Measurements from ENCODE around the gene TMEM164.

TMEM164 gene

GRCh38 chrX:110042496-110042895, 39.6 kb downstream of the TMEM164 start:
- DNase-seq = no peak
- Histone ChIP-seq H3K36me3 (no peaks in the 10 kb centered on the region), H3K9me3 (no peaks in the 10 kb centered on the region), H3K4me3 (ENCODE audit: low read depth, low read length) (no peak overlapping the region), H3K27me3 (no peaks in the 10 kb centered on the region), H3K4me1 (no peaks in the 10 kb centered on the region)
- TF ChIP-seq, protein P1, sequence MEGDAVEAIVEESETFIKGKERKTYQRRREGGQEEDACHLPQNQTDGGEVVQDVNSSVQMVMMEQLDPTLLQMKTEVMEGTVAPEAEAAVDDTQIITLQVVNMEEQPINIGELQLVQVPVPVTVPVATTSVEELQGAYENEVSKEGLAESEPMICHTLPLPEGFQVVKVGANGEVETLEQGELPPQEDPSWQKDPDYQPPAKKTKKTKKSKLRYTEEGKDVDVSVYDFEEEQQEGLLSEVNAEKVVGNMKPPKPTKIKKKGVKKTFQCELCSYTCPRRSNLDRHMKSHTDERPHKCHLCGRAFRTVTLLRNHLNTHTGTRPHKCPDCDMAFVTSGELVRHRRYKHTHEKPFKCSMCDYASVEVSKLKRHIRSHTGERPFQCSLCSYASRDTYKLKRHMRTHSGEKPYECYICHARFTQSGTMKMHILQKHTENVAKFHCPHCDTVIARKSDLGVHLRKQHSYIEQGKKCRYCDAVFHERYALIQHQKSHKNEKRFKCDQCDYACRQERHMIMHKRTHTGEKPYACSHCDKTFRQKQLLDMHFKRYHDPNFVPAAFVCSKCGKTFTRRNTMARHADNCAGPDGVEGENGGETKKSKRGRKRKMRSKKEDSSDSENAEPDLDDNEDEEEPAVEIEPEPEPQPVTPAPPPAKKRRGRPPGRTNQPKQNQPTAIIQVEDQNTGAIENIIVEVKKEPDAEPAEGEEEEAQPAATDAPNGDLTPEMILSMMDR (IDR thresholded peaks at IDR 0.05; ENCODE audit: low read depth, low read length) = no peak

- TF ChIP-seq, protein P1 (IDR thresholded peaks at IDR 0.05; ENCODE audit: low read depth, low read length) = no peak
- no peaks in the 10 kb centered on the region for H3K4me1 ChIP-seq
- no peak overlapping the region for H3K4me3 ChIP-seq (ENCODE audit: low read depth, low read length)
- DNase-seq = no peak
- H3K27me3 ChIP-seq = no peaks in the 10 kb centered on the region
- no peaks in the 10 kb centered on the region for H3K36me3 ChIP-seq
- H3K9me3 ChIP-seq = no peaks in the 10 kb centered on the region
Measured at GRCh38 chrX:110043506-110043905, 40.6 kb downstream of the TMEM164 start.

- TF ChIP-seq, protein P1 (IDR thresholded peaks at IDR 0.05; ENCODE audit: low read depth, low read length) = no peak
- Histone ChIP-seq H3K4me1 (no peaks in the 10 kb centered on the region), H3K36me3 (no peaks in the 10 kb centered on the region), H3K4me3 (ENCODE audit: low read depth, low read length) (no peak overlapping the region), H3K9me3 (no peaks in the 10 kb centered on the region), H3K27me3 (no peaks in the 10 kb centered on the region)
- DNase-seq = no peak
Measured at GRCh38 chrX:110044346-110045249, 41.7 kb downstream of the TMEM164 start.

- H3K27me3 ChIP-seq = no peaks in the 10 kb centered on the region
- no peak overlapping the region for H3K4me3 ChIP-seq (ENCODE audit: low read depth, low read length)
- H3K4me1 ChIP-seq = no peaks in the 10 kb centered on the region
- H3K9me3 ChIP-seq = no peaks in the 10 kb centered on the region
- no peak for DNase-seq
- TF ChIP-seq, protein P1 (IDR thresholded peaks at IDR 0.05; ENCODE audit: low read depth, low read length) = no peak
- H3K36me3 ChIP-seq = no peaks in the 10 kb centered on the region
Measured at GRCh38 chrX:110045421-110045820, 42.5 kb downstream of the TMEM164 start.

DNA sequence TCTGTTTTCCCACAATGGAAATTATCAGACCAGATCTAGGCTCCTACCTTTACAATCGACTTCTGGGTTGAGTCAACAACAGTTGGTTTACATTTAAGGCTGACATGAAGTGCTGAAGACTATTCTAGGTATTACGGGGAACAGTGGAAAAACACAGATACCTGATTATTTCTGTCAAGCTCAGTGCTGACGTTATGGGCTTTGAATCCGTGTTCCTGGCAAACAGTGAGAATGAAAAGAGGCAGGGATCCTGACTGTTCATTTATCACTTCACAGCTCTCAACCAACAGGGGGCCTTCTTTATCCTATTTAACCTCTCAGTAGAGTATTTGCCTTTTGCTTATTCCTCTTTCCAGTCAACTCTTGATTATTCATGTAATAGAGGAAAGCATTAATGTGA, 43.1 kb downstream of the TMEM164 start:
- H3K9me3 ChIP-seq = no peaks in the 10 kb centered on the region
- no peak overlapping the region for H3K4me3 ChIP-seq (ENCODE audit: low read depth, low read length)
- H3K27me3 ChIP-seq = no peaks in the 10 kb centered on the region
- H3K36me3 ChIP-seq = no peaks in the 10 kb centered on the region
- DNase-seq = no peak
- H3K4me1 ChIP-seq = no peaks in the 10 kb centered on the region
- TF ChIP-seq, protein P1 (IDR thresholded peaks at IDR 0.05; ENCODE audit: low read depth, low read length) = no peak

- TF ChIP-seq, protein P1 (IDR thresholded peaks at IDR 0.05; ENCODE audit: low read depth, low read length) = no peak
- H3K4me3 ChIP-seq (ENCODE audit: low read depth, low read length) = no peak overlapping the region
- no peaks in the 10 kb centered on the region for H3K27me3 ChIP-seq
- no peaks in the 10 kb centered on the region for H3K36me3 ChIP-seq
- H3K4me1 ChIP-seq = no peaks in the 10 kb centered on the region
- H3K9me3 ChIP-seq = no peaks in the 10 kb centered on the region
- DNase-seq = no peak
Measured at GRCh38 chrX:110046971-110047370, 44.1 kb downstream of the TMEM164 start.
